Prostate gland (tissue), 2 donors: ENCODE data around the gene SPATA6L. TPM values are rescaled to one million over a fixed set of nuclear protein-coding genes. Genes with fewer than 3 reads are reported as not detected.
A peak's percentile ranks its signal among the peaks of the same experiment; 100 is the strongest.

ENCODE experiments used
- DNase-seq: peaks from one replicate; pipeline ENCODE4 v3.0.0-alpha.2; 2019; ENCODE audit warnings: low spot score
- H3K27ac ChIP-seq, 2 donors: fragments of 200-600 bp; sonication (generic); 2 replicates each; pipeline ENCODE4 v1.5.1; 2017 to 2019
- H3K27me3 ChIP-seq: fragments of 200-600 bp; sonication (generic); replicated peaks from 2 replicates; pipeline ENCODE4 v1.5.1; 2019; ENCODE audit not compliant: insufficient read depth
- H3K36me3 ChIP-seq, 2 donors: fragments of 200-600 bp; sonication (generic); 1 replicate in 1 of 2; 2 replicates in 1 of 2; pipeline versions ENCODE4 v1.5.1 to v1.8.1; 2017 to 2019
- H3K4me1 ChIP-seq: fragments of 200-600 bp; sonication (generic); replicated peaks from 2 replicates; pipeline ENCODE4 v1.5.1; 2019
- H3K4me3 ChIP-seq, 2 donors: fragments of 200-600 bp; sonication (generic); 2 replicates each; pipeline ENCODE4 v1.5.1; 2017 to 2019
- H3K9me3 ChIP-seq: fragments of 200-600 bp; sonication (generic); 2 replicates; pipeline ENCODE4 v1.5.1; 2017
- POLR2A ChIP-seq: fragments of 450-650 bp; IDR thresholded peaks from one replicate; pipeline ENCODE4 v1.6.1; 2016; ENCODE audit warnings: antibody characterized with exemption, mild to moderate bottlenecking
- POLR2AphosphoS5 ChIP-seq: sonication (generic); formaldehyde crosslinking; IDR thresholded peaks from one replicate; pipeline ENCODE4 v1.6.1; 2017; ENCODE audit warnings: antibody characterized with exemption
- WGBS: methylation state at CpG from one replicate; pipeline ENCODE4 v1.1.5; 2018; 5-methylcytosine and 5-hydroxymethylcytosine counted together
- intact Hi-C: fragments of 100-400 bp; cut with DNase I; formaldehyde crosslinking; loops from one replicate; pipeline ENCODE4 v1.14.2; 2022
- total RNA-seq, 2 donors: library from RNA; depleted of rRNA; stranded (reverse); fragments of >200 nt; gene quantifications; one replicate each; pipeline ENCODE4 v1.1.0, GENCODE V29; 2016
- TF ChIP-seq, protein P1 (sequence below), 4 experiments: fragments of 200-600 bp in 2 of 4; fragments of 450-650 bp in 2 of 4; sonication (generic) in 2 of 4; IDR thresholded peaks; 1 replicate in 3 of 4; 2 replicates in 1 of 4; pipeline ENCODE4 v1.5.1; 2016 to 2019; ENCODE audit warnings: antibody characterized with exemption in 4 of 4, mild to moderate bottlenecking in 2 of 4, moderate library complexity in 2 of 4

Gene SPATA6L
- total RNA-seq, 2 donors from 2014 or later: 3.1 to 6.2 TPM

DNA sequence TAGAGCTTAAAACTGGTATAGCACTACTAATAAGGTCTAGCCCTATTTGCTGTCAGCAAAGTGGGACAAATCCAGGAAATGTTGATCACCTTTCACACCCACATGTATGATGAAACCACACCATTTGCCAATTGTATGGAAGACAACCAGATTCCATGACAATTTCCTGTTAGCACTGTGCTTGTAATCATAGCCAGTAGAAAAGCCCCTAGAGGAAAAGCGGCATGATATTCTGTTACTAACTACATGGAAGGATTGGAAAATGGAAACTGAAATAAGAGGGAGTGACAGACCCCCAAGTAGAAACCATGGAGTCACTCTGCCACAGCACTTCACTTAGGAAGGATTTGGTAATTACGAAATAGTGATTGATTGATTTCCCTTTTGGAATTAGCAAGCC is 923 bp downstream of the SPATA6L start:
- Histone ChIP-seq H3K27ac (peak overlapping the region; percentile 74 to 90), H3K4me3 (peak overlapping the region in 1 of 2 donors; percentile 39), H3K9me3 (no peaks in the 10 kb centered on the region), H3K27me3 (no peaks in the 10 kb centered on the region), H3K36me3 (no peaks in the 10 kb centered on the region), H3K4me1 (peaks cover 8% of the 10 kb centered on the region)
- intact Hi-C loops: loop anchor here (10.0 kb wide), 1 partner anchor 319 kb away; the partner anchor contains the start of gene JAK2
- no peak for DNase-seq
- 88% methylated on average over 2 of the region's 2 CpGs for WGBS
- TF ChIP-seq POLR2AphosphoS5: no peak
- no peak for TF ChIP-seq POLR2A
- TF ChIP-seq, protein P1, sequence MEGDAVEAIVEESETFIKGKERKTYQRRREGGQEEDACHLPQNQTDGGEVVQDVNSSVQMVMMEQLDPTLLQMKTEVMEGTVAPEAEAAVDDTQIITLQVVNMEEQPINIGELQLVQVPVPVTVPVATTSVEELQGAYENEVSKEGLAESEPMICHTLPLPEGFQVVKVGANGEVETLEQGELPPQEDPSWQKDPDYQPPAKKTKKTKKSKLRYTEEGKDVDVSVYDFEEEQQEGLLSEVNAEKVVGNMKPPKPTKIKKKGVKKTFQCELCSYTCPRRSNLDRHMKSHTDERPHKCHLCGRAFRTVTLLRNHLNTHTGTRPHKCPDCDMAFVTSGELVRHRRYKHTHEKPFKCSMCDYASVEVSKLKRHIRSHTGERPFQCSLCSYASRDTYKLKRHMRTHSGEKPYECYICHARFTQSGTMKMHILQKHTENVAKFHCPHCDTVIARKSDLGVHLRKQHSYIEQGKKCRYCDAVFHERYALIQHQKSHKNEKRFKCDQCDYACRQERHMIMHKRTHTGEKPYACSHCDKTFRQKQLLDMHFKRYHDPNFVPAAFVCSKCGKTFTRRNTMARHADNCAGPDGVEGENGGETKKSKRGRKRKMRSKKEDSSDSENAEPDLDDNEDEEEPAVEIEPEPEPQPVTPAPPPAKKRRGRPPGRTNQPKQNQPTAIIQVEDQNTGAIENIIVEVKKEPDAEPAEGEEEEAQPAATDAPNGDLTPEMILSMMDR (IDR thresholded peaks at IDR 0.05): no peak

DNA sequence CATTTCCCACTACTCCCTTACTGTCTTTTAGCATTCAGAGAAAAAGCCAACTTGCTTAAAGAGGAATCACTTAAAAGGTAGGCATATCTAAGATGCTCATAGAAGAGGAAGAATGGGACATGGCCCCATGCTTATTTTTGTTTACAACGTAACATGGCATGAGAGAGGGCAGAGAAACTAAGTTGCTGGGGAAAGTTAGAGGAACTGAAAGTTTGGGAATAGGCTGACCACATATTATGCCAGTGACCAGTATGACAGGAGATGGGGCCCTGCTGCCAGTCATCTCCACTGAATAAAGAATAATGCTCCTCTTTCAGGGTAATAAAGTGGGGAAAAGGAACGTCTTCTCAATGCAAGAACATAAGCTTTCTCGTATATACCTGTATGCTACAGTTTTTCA is 2.3 kb downstream of the SPATA6L start:
- TF ChIP-seq POLR2A (no peak), POLR2AphosphoS5 (no peak)
- TF ChIP-seq, protein P1 (IDR thresholded peaks at IDR 0.05): no peak
- intact Hi-C loops: loop anchor here (10.0 kb wide), 1 partner anchor 321 kb away; the partner anchor contains the start of gene JAK2
- peak overlapping the region; percentile 90 to 91 for H3K27ac ChIP-seq

DNA sequence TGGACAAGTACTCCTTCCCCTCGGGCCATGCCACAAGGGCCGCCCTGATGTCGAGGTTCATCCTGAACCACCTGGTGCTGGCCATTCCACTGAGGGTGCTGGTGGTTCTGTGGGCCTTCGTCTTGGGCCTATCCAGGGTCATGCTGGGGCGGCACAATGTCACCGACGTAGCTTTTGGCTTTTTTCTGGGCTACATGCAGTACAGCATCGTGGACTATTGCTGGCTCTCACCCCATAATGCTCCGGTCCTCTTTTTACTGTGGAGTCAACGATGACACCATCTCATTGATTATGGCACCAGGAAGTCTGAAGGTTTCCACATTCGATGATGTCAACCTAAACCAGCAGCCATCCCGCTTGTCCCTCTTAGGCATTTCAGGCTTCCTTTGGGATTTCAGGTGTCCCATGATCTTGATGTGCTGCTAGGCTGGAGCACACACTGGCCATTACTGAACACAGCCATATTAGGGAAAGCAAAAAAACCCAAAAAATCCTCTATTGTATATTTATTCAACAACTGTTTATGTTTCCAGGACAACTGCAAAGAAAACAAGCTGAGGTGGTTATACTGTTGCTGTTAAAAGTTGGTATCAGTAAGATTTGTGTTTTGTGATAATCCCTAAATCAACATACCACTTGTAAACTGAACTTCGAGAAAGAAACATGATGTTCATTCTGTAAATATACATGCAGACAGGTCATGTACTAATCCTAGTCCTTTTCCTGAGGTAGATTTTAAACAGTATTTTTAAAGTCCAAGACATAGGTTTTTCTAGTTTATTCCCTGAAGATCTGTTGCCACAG is 3.1 kb downstream of the SPATA6L start:
- TF ChIP-seq, protein P1 (IDR thresholded peaks at IDR 0.05): no peak
- no peak for TF ChIP-seq POLR2AphosphoS5
- TF ChIP-seq POLR2A: no peak
- Histone ChIP-seq H3K4me3 (peak overlapping the region; percentile 77 to 90), H3K4me1 (peaks cover 8% of the 10 kb centered on the region), H3K27ac (peak overlapping the region; percentile 90 to 91), H3K27me3 (no peaks in the 10 kb centered on the region), H3K9me3 (no peaks in the 10 kb centered on the region), H3K36me3 (no peaks in the 10 kb centered on the region)
- WGBS: 47% methylated on average over 13 of the region's 13 CpGs
- DNase-seq: no peak
- intact Hi-C loops: loop anchor here (1.0 to 10.0 kb wide), 2 partner anchors 77 to 322 kb away; partner anchors contain the start of gene JAK2

More for the DNA sequence above, 2.3 kb downstream of the SPATA6L start:
- Histone ChIP-seq H3K36me3 (no peaks in the 10 kb centered on the region), H3K27me3 (no peaks in the 10 kb centered on the region), H3K9me3 (no peaks in the 10 kb centered on the region), H3K4me1 (peaks cover 8% of the 10 kb centered on the region), H3K4me3 (peak overlapping the region in 1 of 2 donors; percentile 77)
- WGBS: 71% methylated on average over 3 of the region's 3 CpGs
- no peak for DNase-seq

DNA sequence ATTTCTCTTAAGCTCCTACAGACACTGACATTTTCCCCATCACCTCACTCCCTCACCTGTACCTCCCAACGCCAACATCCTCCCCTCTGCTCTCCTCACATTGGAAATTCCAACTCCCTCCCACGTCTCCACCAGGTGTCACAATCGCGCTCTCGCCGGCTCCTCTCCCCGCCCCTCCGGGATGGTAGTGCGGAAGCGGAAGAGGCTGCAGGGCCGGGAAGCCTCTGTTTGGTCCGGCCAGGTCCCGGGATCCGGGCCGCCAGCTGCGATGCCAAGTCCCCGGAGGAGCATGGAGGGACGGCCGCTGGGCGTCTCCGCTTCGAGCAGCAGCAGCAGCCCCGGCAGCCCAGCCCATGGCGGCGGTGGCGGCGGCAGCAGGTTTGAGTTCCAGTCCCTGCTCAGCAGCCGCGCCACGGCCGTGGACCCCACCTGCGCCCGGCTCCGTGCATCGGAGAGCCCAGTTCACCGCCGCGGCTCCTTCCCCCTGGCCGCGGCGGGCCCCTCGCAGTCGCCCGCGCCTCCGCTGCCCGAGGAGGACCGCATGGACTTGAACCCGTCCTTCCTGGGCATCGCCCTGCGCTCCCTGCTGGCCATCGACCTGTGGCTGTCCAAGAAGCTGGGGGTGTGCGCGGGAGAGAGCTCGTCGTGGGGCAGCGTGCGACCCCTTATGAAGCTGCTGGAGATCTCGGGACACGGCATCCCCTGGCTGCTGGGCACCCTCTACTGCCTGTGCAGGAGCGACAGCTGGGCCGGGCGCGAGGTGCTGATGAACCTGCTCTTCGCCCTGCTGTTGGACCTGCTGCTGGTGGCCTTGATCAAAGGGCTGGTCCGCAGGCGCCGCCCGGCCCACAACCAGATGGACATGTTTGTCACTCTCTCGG is 3.9 kb downstream of the SPATA6L start, which contains the start of gene PLPP6:
TSS of gene PLPP6 (plus strand) at position 187 of the 881 bp plus-strand sequence. CDS start at position 269, 82 bp downstream.
- Histone ChIP-seq H3K4me1 (peaks cover 8% of the 10 kb centered on the region), H3K27me3 (no peaks in the 10 kb centered on the region), H3K27ac (peak within 1 kb of the TSS; percentile 90 to 91), H3K4me3 (peak within 1 kb of the TSS; percentile 77 to 90), H3K36me3 (no peaks in the 10 kb centered on the region), H3K9me3 (no peaks in the 10 kb centered on the region)
- DNase-seq: peak; percentile 92
- peak; percentile 65 for TF ChIP-seq POLR2A
- TF ChIP-seq POLR2AphosphoS5: peak; percentile 93
- TF ChIP-seq, protein P1 (IDR thresholded peaks at IDR 0.05): peak; percentile 51 to 80 (median 72)
- intact Hi-C loops: loop anchor here (1.0 to 10.0 kb wide), 2 partner anchors 78 to 322 kb away; partner anchors contain the start of gene JAK2
- under 1% methylated on average over 44 of the region's 70 CpGs for WGBS
